ENCODE measurements around the gene MYL6.

The MYL6 gene

GRCh38 chr12:56189099-56189917 is 31.1 kb downstream of the MYL6 start, which contains the start of gene SMARCC2:
SMARCC2 (minus strand) TSS chr12:56189483; CDS start chr12:56189461, 22 bp downstream.
- peak; percentile 97 for DNase-seq (ENCODE audit: low spot score)

- peak; percentile 71 for DNase-seq (ENCODE audit: low spot score)
Measured at GRCh38 chr12:56189918-56190694, 31.9 kb downstream of the MYL6 start.

- DNase-seq (ENCODE audit: low spot score): no peak
Measured at GRCh38 chr12:56190695-56191155, 32.6 kb downstream of the MYL6 start.

GRCh38 chr12:56192582-56192981 is 34.4 kb downstream of the MYL6 start:
- no peak for DNase-seq (ENCODE audit: low spot score)

GRCh38 chr12:56193025-56193578 is 34.9 kb downstream of the MYL6 start:
- peak; percentile 66 for DNase-seq (ENCODE audit: low spot score)

GRCh38 chr12:56196818-56197550 is 38.8 kb downstream of the MYL6 start:
- DNase-seq (ENCODE audit: low spot score): peak; percentile 78

- DNase-seq (ENCODE audit: low spot score): no peak
Measured at GRCh38 chr12:56197921-56198635, 39.9 kb downstream of the MYL6 start.

GRCh38 chr12:56198836-56199235 is 40.7 kb downstream of the MYL6 start:
- no peak for DNase-seq (ENCODE audit: low spot score)

GRCh38 chr12:56202366-56202765 is 44.2 kb downstream of the MYL6 start:
- no peak for DNase-seq (ENCODE audit: low spot score)

- no peak for DNase-seq (ENCODE audit: low spot score)
Measured at GRCh38 chr12:56202838-56203237, 44.7 kb downstream of the MYL6 start.

GRCh38 chr12:56204275-56204674 is 46.1 kb downstream of the MYL6 start:
- no peak for DNase-seq (ENCODE audit: low spot score)

GRCh38 chr12:56205445-56205844 is 47.3 kb downstream of the MYL6 start:
- no peak for DNase-seq (ENCODE audit: low spot score)

GRCh38 chr12:56206452-56207166 is 48.5 kb downstream of the MYL6 start:
- DNase-seq (ENCODE audit: low spot score): peak; percentile 62

- DNase-seq (ENCODE audit: low spot score): no peak
Measured at GRCh38 chr12:56208006-56208405, 49.8 kb downstream of the MYL6 start.
